HEK293 (cell line): ENCODE data around the gene NAXE.
A peak's percentile ranks its signal among the peaks of the same experiment; 100 is the strongest.

ENCODE experiments used
- CTCF ChIA-PET: fragments of 350-600 bp; formaldehyde crosslinking; extraction: SDS; loops from one replicate; lab custom pipeline; 2021; ENCODE audit warnings: antibody characterized with exemption; lab: Yijun Ruan, JAX
- POLR2A ChIA-PET: fragments of 300-600 bp; formaldehyde crosslinking; extraction: SDS; loops from one replicate; lab custom pipeline; 2020; ENCODE audit warnings: antibody characterized with exemption, inconsistent platforms; lab: Yijun Ruan, JAX
- H3K27ac ChIP-seq: fragments of 200-500 bp; sonication (Bioruptor generic); 2 replicates; pipeline ENCODE4 v1.5.1; 2014; ENCODE audit warnings: low read depth, low read length, control low read depth, inconsistent platforms; ENCODE audit errors: extremely low read depth
- H3K36me3 ChIP-seq, 2 experiments: fragments of 200-500 bp in 1 of 2; sonication (Bioruptor generic) in 1 of 2; 1 replicate in 1 of 2; 2 replicates in 1 of 2; pipeline ENCODE4 v1.5.1; 2014 to 2017; ENCODE audit warnings: inconsistent platforms in 2 of 2, low read length in 2 of 2; ENCODE audit not compliant: control insufficient read depth in 2 of 2, insufficient read depth in 1 of 2
- H3K4me1 ChIP-seq: fragments of 200-500 bp; sonication (Bioruptor generic); 2 replicates; pipeline ENCODE4 v1.5.1; 2014; ENCODE audit warnings: mild to moderate bottlenecking, low read length, inconsistent platforms; ENCODE audit not compliant: control insufficient read depth, insufficient read depth
- H3K4me3 ChIP-seq: 2 replicates; pipeline ENCODE4 v1.5.1; 2011; ENCODE audit warnings: low read depth, mild to moderate bottlenecking, control low read depth, low read length, moderate library complexity
- H3K9me3 ChIP-seq: fragments of 200-500 bp; sonication (Bioruptor generic); 2 replicates; pipeline ENCODE4 v1.5.1; 2014; ENCODE audit warnings: low read depth, low read length, inconsistent platforms; ENCODE audit not compliant: control insufficient read depth, insufficient read depth
- AEBP2 ChIP-seq: fragments of 450-650 bp; formaldehyde crosslinking; IDR thresholded peaks from 2 replicates; pipeline ENCODE4 v1.5.1; 2016; ENCODE audit warnings: missing biosample characterization, missing genetic modification characterization, borderline replicate concordance
- CTCF ChIP-seq: fragments of 450-650 bp; formaldehyde crosslinking; IDR thresholded peaks from 2 replicates; pipeline ENCODE4 v1.5.1; 2016; ENCODE audit warnings: missing biosample characterization, missing genetic modification characterization
- GFI1B ChIP-seq: fragments of 450-650 bp; formaldehyde crosslinking; IDR thresholded peaks from 2 replicates; pipeline ENCODE4 v1.5.1; 2016; ENCODE audit warnings: missing biosample characterization, missing genetic modification characterization
- GLI4 ChIP-seq: fragments of 450-650 bp; formaldehyde crosslinking; IDR thresholded peaks from 2 replicates; pipeline ENCODE4 v1.5.1; 2016; ENCODE audit warnings: missing biosample characterization, missing genetic modification characterization
- INSM2 ChIP-seq: fragments of 450-650 bp; formaldehyde crosslinking; IDR thresholded peaks from 2 replicates; pipeline ENCODE4 v1.5.1; 2016; ENCODE audit warnings: missing biosample characterization, missing genetic modification characterization
- KLF17 ChIP-seq: fragments of 450-650 bp; formaldehyde crosslinking; IDR thresholded peaks from 2 replicates; pipeline ENCODE4 v1.5.1; 2016; ENCODE audit warnings: missing biosample characterization, missing genetic modification characterization
- KLF8 ChIP-seq: fragments of 450-650 bp; formaldehyde crosslinking; IDR thresholded peaks from 2 replicates; pipeline ENCODE4 v1.5.1; 2016; ENCODE audit warnings: missing biosample characterization, missing genetic modification characterization
- KLF9 ChIP-seq: fragments of 450-650 bp; formaldehyde crosslinking; IDR thresholded peaks from 2 replicates; pipeline ENCODE4 v1.5.1; 2016; ENCODE audit warnings: missing biosample characterization, missing genetic modification characterization, low read depth
- PRDM4 ChIP-seq: fragments of 450-650 bp; formaldehyde crosslinking; IDR thresholded peaks from 2 replicates; pipeline ENCODE4 v1.5.1; 2017; ENCODE audit warnings: missing biosample characterization, missing genetic modification characterization
- TCF7L2 ChIP-seq: IDR thresholded peaks from 2 replicates; pipeline ENCODE4 v1.6.1; 2011; ENCODE audit warnings: low read depth, mild to moderate bottlenecking, inconsistent platforms, low read length, moderate library complexity, borderline replicate concordance
- ZBTB48 ChIP-seq: fragments of 450-650 bp; formaldehyde crosslinking; IDR thresholded peaks from 2 replicates; pipeline ENCODE4 v1.5.1; 2016; ENCODE audit warnings: missing biosample characterization, missing genetic modification characterization
- ZNF112 ChIP-seq: fragments of 450-650 bp; formaldehyde crosslinking; IDR thresholded peaks from 2 replicates; pipeline ENCODE4 v1.5.0; 2017; ENCODE audit warnings: missing biosample characterization, missing genetic modification characterization
- ZNF132 ChIP-seq: fragments of 450-650 bp; formaldehyde crosslinking; IDR thresholded peaks from 2 replicates; pipeline ENCODE4 v1.5.1; 2017; ENCODE audit warnings: missing biosample characterization, missing genetic modification characterization, borderline replicate concordance
- ZNF174 ChIP-seq: fragments of 450-650 bp; formaldehyde crosslinking; IDR thresholded peaks from 2 replicates; pipeline ENCODE4 v1.5.0; 2017; ENCODE audit warnings: missing biosample characterization, mild to moderate bottlenecking, missing genetic modification characterization
- ZNF19 ChIP-seq: fragments of 450-650 bp; formaldehyde crosslinking; IDR thresholded peaks from 2 replicates; pipeline ENCODE4; 2016; ENCODE audit warnings: missing biosample characterization, missing genetic modification characterization, low read depth
- ZNF221 ChIP-seq: fragments of 450-650 bp; formaldehyde crosslinking; IDR thresholded peaks from 2 replicates; pipeline ENCODE4 v1.5.1; 2017; ENCODE audit warnings: missing biosample characterization, missing genetic modification characterization, borderline replicate concordance
- ZNF302 ChIP-seq: fragments of 450-650 bp; formaldehyde crosslinking; IDR thresholded peaks from 2 replicates; pipeline ENCODE4 v1.5.1; 2016; ENCODE audit warnings: missing biosample characterization, missing genetic modification characterization, low read depth
- ZNF423 ChIP-seq: fragments of 450-650 bp; formaldehyde crosslinking; IDR thresholded peaks from 2 replicates; pipeline ENCODE4 v1.5.1; 2016; ENCODE audit warnings: missing biosample characterization, missing genetic modification characterization
- ZNF449 ChIP-seq: fragments of 450-650 bp; formaldehyde crosslinking; IDR thresholded peaks from 2 replicates; pipeline ENCODE4 v1.5.1; 2017; ENCODE audit warnings: missing biosample characterization, mild to moderate bottlenecking, missing genetic modification characterization, moderate library complexity
- ZNF48 ChIP-seq: fragments of 450-650 bp; formaldehyde crosslinking; IDR thresholded peaks from 2 replicates; pipeline ENCODE4 v1.5.1; 2016; ENCODE audit warnings: missing biosample characterization, missing genetic modification characterization
- ZNF501 ChIP-seq: fragments of 450-650 bp; formaldehyde crosslinking; IDR thresholded peaks from 2 replicates; pipeline ENCODE4 v1.5.1; 2016; ENCODE audit warnings: missing biosample characterization, missing genetic modification characterization
- ZNF514 ChIP-seq: fragments of 450-650 bp; formaldehyde crosslinking; IDR thresholded peaks from 2 replicates; pipeline ENCODE4 v1.5.1; 2016; ENCODE audit warnings: missing biosample characterization, missing genetic modification characterization
- ZNF701 ChIP-seq: fragments of 450-650 bp; formaldehyde crosslinking; IDR thresholded peaks from 2 replicates; pipeline ENCODE4 v1.5.1; 2016; ENCODE audit warnings: missing biosample characterization, missing genetic modification characterization
- ZNF707 ChIP-seq: fragments of 450-650 bp; formaldehyde crosslinking; IDR thresholded peaks from 2 replicates; pipeline ENCODE4 v1.5.1; 2016; ENCODE audit warnings: missing biosample characterization, missing genetic modification characterization
- ZNF830 ChIP-seq: fragments of 450-650 bp; IDR thresholded peaks from 2 replicates; pipeline ENCODE4 v1.5.0; 2018; ENCODE audit warnings: missing biosample characterization, missing genetic modification characterization, low read depth, mild to moderate bottlenecking, moderate library complexity
- ZSCAN18 ChIP-seq: fragments of 450-650 bp; formaldehyde crosslinking; IDR thresholded peaks from 2 replicates; pipeline ENCODE4 v1.5.1; 2016; ENCODE audit warnings: missing biosample characterization, missing genetic modification characterization

NAXE gene

GRCh38 chr1:156625436-156626078 is 34.0 kb downstream of the NAXE start:
- H3K36me3 ChIP-seq: no peaks in the 10 kb centered on the region
- CTCF ChIA-PET: interaction anchor here (0.6 to 14.1 kb wide), 14 partner anchors 11 to 427 kb away, joined by 3 to 294 read pairs (median 24); partner anchors contain the start of genes BCAN and NES
- H3K27ac ChIP-seq: no peak overlapping the region; the same call in 1 of the 2 replicates
- H3K4me1 ChIP-seq: no peaks in the 10 kb centered on the region
- POLR2A ChIA-PET: interaction anchor here (1.8 to 2.1 kb wide), 2 partner anchors 36 to 64 kb away, joined by 7 to 11 read pairs; no protein-coding TSS in a partner anchor
- H3K9me3 ChIP-seq: no peaks in the 10 kb centered on the region
- peak overlapping the region; percentile 26 for H3K4me3 ChIP-seq
- TF ChIP-seq ZNF132: no peak
- TF ChIP-seq ZNF701 (tag by site-specific recombination): no peak
- TF ChIP-seq ZNF19 (tag by site-specific recombination): no peak
- TF ChIP-seq GLI4 (tag by site-specific recombination): no peak
- no peak for TF ChIP-seq ZNF174 (tag by site-specific recombination)
- TF ChIP-seq ZNF48 (tag by site-specific recombination): no peak
- no peak for TF ChIP-seq PRDM4 (tag by site-specific recombination)
- TF ChIP-seq INSM2: no peak
- TF ChIP-seq KLF9 (tag by site-specific recombination): no peak; the same call in 1 of the 2 replicates
- TF ChIP-seq ZNF830 (tag by site-specific recombination): no peak
- TF ChIP-seq ZNF501 (tag by site-specific recombination): peak; percentile 45; the same call in 1 of the 2 replicates
- peak; percentile 83 for TF ChIP-seq ZBTB48
- TF ChIP-seq ZNF221 (tag by site-specific recombination): no peak
- TF ChIP-seq KLF17 (tag by site-specific recombination): peak; percentile 70; the same call in 1 of the 2 replicates
- TF ChIP-seq ZNF423 (tag by site-specific recombination): no peak
- TF ChIP-seq CTCF (tag by site-specific recombination): peak; percentile 88
- TF ChIP-seq ZNF514 (tag by site-specific recombination): no peak
- no peak for TF ChIP-seq ZSCAN18 (tag by site-specific recombination)
- no peak for TF ChIP-seq GFI1B
- TF ChIP-seq ZNF707 (tag by site-specific recombination): no peak
- TF ChIP-seq ZNF112 (tag by site-specific recombination): no peak
- no peak for TF ChIP-seq TCF7L2
- no peak for TF ChIP-seq ZNF302 (tag by site-specific recombination)
- no peak for TF ChIP-seq ZNF449 (tag by site-specific recombination)
- no peak for TF ChIP-seq AEBP2
- TF ChIP-seq KLF8: peak; percentile 37; the same call in 1 of the 2 replicates
